HEK293 (cell line): ENCODE measurements around the gene CEP120.

Experiments
- CTCF ChIA-PET: fragments of 350-600 bp; formaldehyde crosslinking; extraction: SDS; loops from one replicate; lab custom pipeline; 2021; ENCODE audit warnings: antibody characterized with exemption; lab: Yijun Ruan, JAX
- POLR2A ChIA-PET: fragments of 300-600 bp; formaldehyde crosslinking; extraction: SDS; loops from one replicate; lab custom pipeline; 2020; ENCODE audit warnings: antibody characterized with exemption, inconsistent platforms; lab: Yijun Ruan, JAX
- H3K27ac ChIP-seq: fragments of 200-500 bp; sonication (Bioruptor generic); 2 replicates; pipeline ENCODE4 v1.5.1; 2014; ENCODE audit warnings: low read depth, low read length, control low read depth, inconsistent platforms; ENCODE audit errors: extremely low read depth
- H3K36me3 ChIP-seq, 2 experiments: fragments of 200-500 bp in 1 of 2; sonication (Bioruptor generic) in 1 of 2; 1 replicate in 1 of 2; 2 replicates in 1 of 2; pipeline ENCODE4 v1.5.1; 2014 to 2017; ENCODE audit warnings: inconsistent platforms in 2 of 2, low read length in 2 of 2; ENCODE audit not compliant: control insufficient read depth in 2 of 2, insufficient read depth in 1 of 2
- H3K4me1 ChIP-seq: fragments of 200-500 bp; sonication (Bioruptor generic); 2 replicates; pipeline ENCODE4 v1.5.1; 2014; ENCODE audit warnings: mild to moderate bottlenecking, low read length, inconsistent platforms; ENCODE audit not compliant: control insufficient read depth, insufficient read depth
- H3K4me3 ChIP-seq: 2 replicates; pipeline ENCODE4 v1.5.1; 2011; ENCODE audit warnings: low read depth, mild to moderate bottlenecking, control low read depth, low read length, moderate library complexity
- H3K9me3 ChIP-seq: fragments of 200-500 bp; sonication (Bioruptor generic); 2 replicates; pipeline ENCODE4 v1.5.1; 2014; ENCODE audit warnings: low read depth, low read length, inconsistent platforms; ENCODE audit not compliant: control insufficient read depth, insufficient read depth
- FEZF1 ChIP-seq: fragments of 450-650 bp; formaldehyde crosslinking; IDR thresholded peaks from 2 replicates; pipeline ENCODE4 v1.5.1; 2016; ENCODE audit warnings: missing biosample characterization, missing genetic modification characterization
- GLI2 ChIP-seq: fragments of 450-650 bp; formaldehyde crosslinking; IDR thresholded peaks from 2 replicates; pipeline ENCODE4; 2017; ENCODE audit warnings: missing biosample characterization, missing genetic modification characterization, low read depth, borderline replicate concordance
- IKZF3 ChIP-seq: fragments of 450-650 bp; IDR thresholded peaks from 2 replicates; pipeline ENCODE4 v1.5.0; 2018; ENCODE audit warnings: missing biosample characterization, mild to moderate bottlenecking, missing genetic modification characterization, moderate library complexity
- REPIN1 ChIP-seq: fragments of 450-650 bp; formaldehyde crosslinking; IDR thresholded peaks from 2 replicates; pipeline ENCODE4 v1.5.1; 2017; ENCODE audit warnings: missing biosample characterization, missing genetic modification characterization, low read depth
- TCF7L2 ChIP-seq: IDR thresholded peaks from 2 replicates; pipeline ENCODE4 v1.6.1; 2011; ENCODE audit warnings: low read depth, mild to moderate bottlenecking, inconsistent platforms, low read length, moderate library complexity, borderline replicate concordance
- ZNF223 ChIP-seq: fragments of 450-650 bp; formaldehyde crosslinking; IDR thresholded peaks from 2 replicates; pipeline ENCODE4 v1.5.1; 2016; ENCODE audit warnings: missing biosample characterization, missing genetic modification characterization
- ZNF24 ChIP-seq: fragments of 450-650 bp; formaldehyde crosslinking; IDR thresholded peaks from 2 replicates; pipeline ENCODE4 v1.5.1; 2016; ENCODE audit warnings: missing biosample characterization, missing genetic modification characterization
- ZNF37A ChIP-seq: fragments of 450-650 bp; IDR thresholded peaks from 2 replicates; pipeline ENCODE4 v1.5.1; 2018; ENCODE audit warnings: missing biosample characterization, missing genetic modification characterization
- ZNF544 ChIP-seq: fragments of 450-650 bp; formaldehyde crosslinking; IDR thresholded peaks from 2 replicates; pipeline ENCODE4 v1.5.0; 2017; ENCODE audit warnings: missing biosample characterization, missing genetic modification characterization
- ZNF548 ChIP-seq: fragments of 450-650 bp; formaldehyde crosslinking; IDR thresholded peaks from 2 replicates; pipeline ENCODE4 v1.5.1; 2016; ENCODE audit warnings: missing biosample characterization, missing genetic modification characterization
- ZNF560 ChIP-seq: fragments of 450-650 bp; formaldehyde crosslinking; IDR thresholded peaks from 2 replicates; pipeline ENCODE4 v1.5.1; 2017; ENCODE audit warnings: missing biosample characterization, missing genetic modification characterization, borderline replicate concordance
- ZNF777 ChIP-seq: fragments of 450-650 bp; formaldehyde crosslinking; IDR thresholded peaks from 2 replicates; pipeline ENCODE4 v1.5.1; 2017; ENCODE audit warnings: missing biosample characterization, missing genetic modification characterization, borderline replicate concordance
- ZNF837 ChIP-seq: fragments of 450-650 bp; formaldehyde crosslinking; IDR thresholded peaks from 2 replicates; pipeline ENCODE4 v1.5.1; 2016; ENCODE audit warnings: missing biosample characterization, missing genetic modification characterization
- ZSCAN16 ChIP-seq: fragments of 450-650 bp; formaldehyde crosslinking; IDR thresholded peaks from 2 replicates; pipeline ENCODE4 v1.5.1; 2016; ENCODE audit warnings: missing biosample characterization, missing genetic modification characterization
- TF ChIP-seq, protein P1 (sequence below): fragments of 450-650 bp; formaldehyde crosslinking; IDR thresholded peaks from 2 replicates; pipeline ENCODE4 v1.5.1; 2016; ENCODE audit warnings: missing biosample characterization, missing genetic modification characterization
- TF ChIP-seq, protein P2 (sequence below): fragments of 450-650 bp; formaldehyde crosslinking; IDR thresholded peaks from 2 replicates; pipeline ENCODE4 v1.5.1; 2016; ENCODE audit warnings: missing biosample characterization, missing genetic modification characterization
- TF ChIP-seq, protein P3 (sequence below): fragments of 450-650 bp; formaldehyde crosslinking; IDR thresholded peaks from 2 replicates; pipeline ENCODE4 v1.5.0; 2017; ENCODE audit warnings: missing biosample characterization, missing genetic modification characterization, borderline replicate concordance
- TF ChIP-seq, protein P4 (sequence below): fragments of 450-650 bp; formaldehyde crosslinking; IDR thresholded peaks from 2 replicates; pipeline ENCODE4 v1.5.1; 2016; ENCODE audit warnings: missing biosample characterization, missing genetic modification characterization
- TF ChIP-seq, protein P5 (sequence below): fragments of 450-650 bp; formaldehyde crosslinking; IDR thresholded peaks from 2 replicates; pipeline ENCODE4 v1.5.1; 2016; ENCODE audit warnings: missing biosample characterization, missing genetic modification characterization
- TF ChIP-seq, protein P6 (sequence below): fragments of 450-650 bp; formaldehyde crosslinking; IDR thresholded peaks from 2 replicates; pipeline ENCODE4 v1.5.1; 2016; ENCODE audit warnings: missing biosample characterization, missing genetic modification characterization
- TF ChIP-seq, protein P7 (sequence below): fragments of 450-650 bp; formaldehyde crosslinking; conservative IDR thresholded peaks from 2 replicates; pipeline ENCODE4 v1.5.1; 2016; ENCODE audit warnings: low read depth, missing biosample characterization, missing genetic modification characterization

Gene CEP120

DNA sequence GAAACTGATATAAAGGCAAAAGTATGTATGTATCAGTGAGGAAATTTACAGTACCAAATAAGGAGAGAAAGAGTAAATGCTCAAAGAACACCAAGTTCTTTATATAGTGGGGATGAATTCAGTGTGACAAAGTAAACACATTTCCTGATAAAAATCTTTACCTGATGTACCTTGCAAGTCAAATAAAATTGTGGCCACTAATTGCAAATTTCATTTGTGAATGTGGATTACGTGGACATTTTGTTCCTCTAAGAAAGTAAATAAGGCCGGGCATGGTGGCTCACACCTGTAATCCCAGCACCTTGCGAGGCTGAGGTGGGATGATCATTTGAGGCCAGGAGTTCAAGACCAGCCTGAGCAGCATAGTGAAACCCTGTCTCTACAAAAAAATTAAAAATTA is 25.7 kb downstream of the CEP120 start (continued):
- TF ChIP-seq, protein P1, sequence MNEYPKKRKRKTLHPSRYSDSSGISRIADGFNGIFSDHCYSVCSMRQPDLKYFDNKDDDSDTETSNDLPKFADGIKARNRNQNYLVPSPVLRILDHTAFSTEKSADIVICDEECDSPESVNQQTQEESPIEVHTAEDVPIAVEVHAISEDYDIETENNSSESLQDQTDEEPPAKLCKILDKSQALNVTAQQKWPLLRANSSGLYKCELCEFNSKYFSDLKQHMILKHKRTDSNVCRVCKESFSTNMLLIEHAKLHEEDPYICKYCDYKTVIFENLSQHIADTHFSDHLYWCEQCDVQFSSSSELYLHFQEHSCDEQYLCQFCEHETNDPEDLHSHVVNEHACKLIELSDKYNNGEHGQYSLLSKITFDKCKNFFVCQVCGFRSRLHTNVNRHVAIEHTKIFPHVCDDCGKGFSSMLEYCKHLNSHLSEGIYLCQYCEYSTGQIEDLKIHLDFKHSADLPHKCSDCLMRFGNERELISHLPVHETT (tag by site-specific recombination), result no peak

DNA sequence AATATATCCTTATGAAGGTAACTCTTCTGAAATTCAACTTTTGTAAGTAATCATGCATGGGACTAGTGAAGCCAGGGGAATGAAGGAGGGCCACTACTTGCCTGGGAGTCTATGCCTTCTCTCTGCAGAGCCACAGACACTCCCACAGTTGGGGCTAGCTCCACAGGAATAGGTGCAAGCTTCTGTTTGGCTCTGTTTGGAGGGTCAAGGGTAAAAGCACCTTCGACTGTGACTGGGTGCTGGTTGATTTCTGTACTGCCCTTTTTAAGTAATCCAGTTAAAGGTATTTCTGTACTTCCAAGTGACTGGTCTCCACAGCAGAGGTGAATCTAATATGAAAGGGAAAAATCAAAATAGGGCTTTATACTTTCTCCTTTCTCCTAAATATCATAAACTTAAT is 32.2 kb downstream of the CEP120 start:
- TF ChIP-seq, protein P2, sequence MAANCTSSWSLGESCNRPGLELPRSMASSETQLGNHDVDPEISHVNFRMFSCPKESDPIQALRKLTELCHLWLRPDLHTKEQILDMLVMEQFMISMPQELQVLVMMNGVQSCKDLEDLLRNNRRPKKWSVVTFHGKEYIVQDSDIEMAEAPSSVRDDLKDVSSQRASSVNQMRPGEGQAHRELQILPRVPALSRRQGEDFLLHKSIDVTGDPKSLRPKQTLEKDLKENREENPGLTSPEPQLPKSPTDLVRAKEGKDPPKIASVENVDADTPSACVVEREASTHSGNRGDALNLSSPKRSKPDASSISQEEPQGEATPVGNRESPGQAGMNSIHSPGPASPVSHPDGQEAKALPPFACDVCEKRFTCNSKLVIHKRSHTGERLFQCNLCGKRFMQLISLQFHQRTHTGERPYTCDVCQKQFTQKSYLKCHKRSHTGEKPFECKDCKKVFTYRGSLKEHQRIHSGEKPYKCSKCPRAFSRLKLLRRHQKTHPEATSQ (tag by site-specific recombination), result no peak
- TF ChIP-seq ZNF37A (tag by site-specific recombination) (no peak), ZNF560 (tag by site-specific recombination) (no peak)
- ChIA-PET CTCF (no interaction called here), POLR2A (no interaction called here)
- Histone ChIP-seq H3K4me3 (no peak overlapping the region), H3K36me3 (peaks cover 30 to 57% of the 10 kb centered on the region in 2 experiments), H3K27ac (no peak overlapping the region), H3K4me1 (0 out of 2 replicates have a peak, but pooled peaks cover 3% of the 10 kb centered on the region), H3K9me3 (no peaks in the 10 kb centered on the region)

DNA sequence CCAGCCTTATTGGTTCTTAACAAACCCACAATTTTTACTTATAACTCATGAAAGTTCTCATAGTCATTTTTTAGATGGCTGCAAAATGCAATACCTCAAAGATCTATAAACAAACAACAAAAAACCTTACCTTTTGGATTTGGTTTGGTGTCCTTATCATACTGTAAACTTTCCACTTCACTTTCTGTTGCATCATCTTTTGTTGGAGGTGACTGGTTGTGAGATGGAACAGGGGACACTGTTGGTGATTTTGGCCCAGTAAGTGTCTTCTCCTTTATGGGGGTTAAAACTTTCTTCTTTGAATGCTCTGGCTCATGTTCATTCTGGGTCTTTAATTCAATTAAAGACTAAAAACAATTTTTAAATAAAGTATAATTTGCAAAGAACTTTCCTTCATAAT is 33.4 kb downstream of the CEP120 start:
- POLR2A ChIA-PET, result no interaction called here
- H3K36me3 ChIP-seq, result peaks cover 36 to 64% of the 10 kb centered on the region in 2 experiments

More for the DNA sequence above, 33.4 kb downstream of the CEP120 start:
- 0 out of 2 replicates have a peak, but pooled peaks cover 3% of the 10 kb centered on the region for H3K4me1 ChIP-seq
- no peaks in the 10 kb centered on the region for H3K9me3 ChIP-seq
- TF ChIP-seq ZSCAN16 (tag by site-specific recombination) (no peak), IKZF3 (tag by site-specific recombination) (no peak), TCF7L2 (no peak), ZNF544 (tag by site-specific recombination) (no peak), ZNF777 (tag by site-specific recombination) (no peak), GLI2 (tag by site-specific recombination) (no peak), ZNF223 (no peak), ZNF548 (tag by site-specific recombination) (no peak), REPIN1 (tag by site-specific recombination) (no peak), ZNF837 (tag by site-specific recombination) (no peak), FEZF1 (tag by site-specific recombination) (no peak), ZNF24 (tag by site-specific recombination) (no peak)
- TF ChIP-seq, protein P3, sequence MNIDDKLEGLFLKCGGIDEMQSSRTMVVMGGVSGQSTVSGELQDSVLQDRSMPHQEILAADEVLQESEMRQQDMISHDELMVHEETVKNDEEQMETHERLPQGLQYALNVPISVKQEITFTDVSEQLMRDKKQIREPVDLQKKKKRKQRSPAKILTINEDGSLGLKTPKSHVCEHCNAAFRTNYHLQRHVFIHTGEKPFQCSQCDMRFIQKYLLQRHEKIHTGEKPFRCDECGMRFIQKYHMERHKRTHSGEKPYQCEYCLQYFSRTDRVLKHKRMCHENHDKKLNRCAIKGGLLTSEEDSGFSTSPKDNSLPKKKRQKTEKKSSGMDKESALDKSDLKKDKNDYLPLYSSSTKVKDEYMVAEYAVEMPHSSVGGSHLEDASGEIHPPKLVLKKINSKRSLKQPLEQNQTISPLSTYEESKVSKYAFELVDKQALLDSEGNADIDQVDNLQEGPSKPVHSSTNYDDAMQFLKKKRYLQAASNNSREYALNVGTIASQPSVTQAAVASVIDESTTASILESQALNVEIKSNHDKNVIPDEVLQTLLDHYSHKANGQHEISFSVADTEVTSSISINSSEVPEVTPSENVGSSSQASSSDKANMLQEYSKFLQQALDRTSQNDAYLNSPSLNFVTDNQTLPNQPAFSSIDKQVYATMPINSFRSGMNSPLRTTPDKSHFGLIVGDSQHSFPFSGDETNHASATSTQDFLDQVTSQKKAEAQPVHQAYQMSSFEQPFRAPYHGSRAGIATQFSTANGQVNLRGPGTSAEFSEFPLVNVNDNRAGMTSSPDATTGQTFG, result no peak
- TF ChIP-seq, protein P4, sequence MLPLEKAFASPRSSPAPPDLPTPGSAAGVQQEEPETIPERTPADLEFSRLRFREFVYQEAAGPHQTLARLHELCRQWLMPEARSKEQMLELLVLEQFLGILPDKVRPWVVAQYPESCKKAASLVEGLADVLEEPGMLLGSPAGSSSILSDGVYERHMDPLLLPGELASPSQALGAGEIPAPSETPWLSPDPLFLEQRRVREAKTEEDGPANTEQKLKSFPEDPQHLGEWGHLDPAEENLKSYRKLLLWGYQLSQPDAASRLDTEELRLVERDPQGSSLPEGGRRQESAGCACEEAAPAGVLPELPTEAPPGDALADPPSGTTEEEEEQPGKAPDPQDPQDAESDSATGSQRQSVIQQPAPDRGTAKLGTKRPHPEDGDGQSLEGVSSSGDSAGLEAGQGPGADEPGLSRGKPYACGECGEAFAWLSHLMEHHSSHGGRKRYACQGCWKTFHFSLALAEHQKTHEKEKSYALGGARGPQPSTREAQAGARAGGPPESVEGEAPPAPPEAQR (tag by site-specific recombination), result no peak
- TF ChIP-seq, protein P5, sequence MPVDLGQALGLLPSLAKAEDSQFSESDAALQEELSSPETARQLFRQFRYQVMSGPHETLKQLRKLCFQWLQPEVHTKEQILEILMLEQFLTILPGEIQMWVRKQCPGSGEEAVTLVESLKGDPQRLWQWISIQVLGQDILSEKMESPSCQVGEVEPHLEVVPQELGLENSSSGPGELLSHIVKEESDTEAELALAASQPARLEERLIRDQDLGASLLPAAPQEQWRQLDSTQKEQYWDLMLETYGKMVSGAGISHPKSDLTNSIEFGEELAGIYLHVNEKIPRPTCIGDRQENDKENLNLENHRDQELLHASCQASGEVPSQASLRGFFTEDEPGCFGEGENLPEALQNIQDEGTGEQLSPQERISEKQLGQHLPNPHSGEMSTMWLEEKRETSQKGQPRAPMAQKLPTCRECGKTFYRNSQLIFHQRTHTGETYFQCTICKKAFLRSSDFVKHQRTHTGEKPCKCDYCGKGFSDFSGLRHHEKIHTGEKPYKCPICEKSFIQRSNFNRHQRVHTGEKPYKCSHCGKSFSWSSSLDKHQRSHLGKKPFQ, result no peak
- TF ChIP-seq, protein P6, sequence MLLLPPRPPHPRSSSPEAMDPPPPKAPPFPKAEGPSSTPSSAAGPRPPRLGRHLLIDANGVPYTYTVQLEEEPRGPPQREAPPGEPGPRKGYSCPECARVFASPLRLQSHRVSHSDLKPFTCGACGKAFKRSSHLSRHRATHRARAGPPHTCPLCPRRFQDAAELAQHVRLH (tag by site-specific recombination), result no peak
- TF ChIP-seq, protein P7, sequence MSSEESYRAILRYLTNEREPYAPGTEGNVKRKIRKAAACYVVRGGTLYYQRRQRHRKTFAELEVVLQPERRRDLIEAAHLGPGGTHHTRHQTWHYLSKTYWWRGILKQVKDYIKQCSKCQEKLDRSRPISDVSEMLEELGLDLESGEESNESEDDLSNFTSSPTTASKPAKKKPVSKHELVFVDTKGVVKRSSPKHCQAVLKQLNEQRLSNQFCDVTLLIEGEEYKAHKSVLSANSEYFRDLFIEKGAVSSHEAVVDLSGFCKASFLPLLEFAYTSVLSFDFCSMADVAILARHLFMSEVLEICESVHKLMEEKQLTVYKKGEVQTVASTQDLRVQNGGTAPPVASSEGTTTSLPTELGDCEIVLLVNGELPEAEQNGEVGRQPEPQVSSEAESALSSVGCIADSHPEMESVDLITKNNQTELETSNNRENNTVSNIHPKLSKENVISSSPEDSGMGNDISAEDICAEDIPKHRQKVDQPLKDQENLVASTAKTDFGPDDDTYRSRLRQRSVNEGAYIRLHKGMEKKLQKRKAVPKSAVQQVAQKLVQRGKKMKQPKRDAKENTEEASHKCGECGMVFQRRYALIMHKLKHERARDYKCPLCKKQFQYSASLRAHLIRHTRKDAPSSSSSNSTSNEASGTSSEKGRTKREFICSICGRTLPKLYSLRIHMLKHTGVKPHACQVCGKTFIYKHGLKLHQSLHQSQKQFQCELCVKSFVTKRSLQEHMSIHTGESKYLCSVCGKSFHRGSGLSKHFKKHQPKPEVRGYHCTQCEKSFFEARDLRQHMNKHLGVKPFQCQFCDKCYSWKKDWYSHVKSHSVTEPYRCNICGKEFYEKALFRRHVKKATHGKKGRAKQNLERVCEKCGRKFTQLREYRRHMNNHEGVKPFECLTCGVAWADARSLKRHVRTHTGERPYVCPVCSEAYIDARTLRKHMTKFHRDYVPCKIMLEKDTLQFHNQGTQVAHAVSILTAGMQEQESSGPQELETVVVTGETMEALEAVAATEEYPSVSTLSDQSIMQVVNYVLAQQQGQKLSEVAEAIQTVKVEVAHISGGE (tag by site-specific recombination), result no peak
- H3K27ac ChIP-seq, result no peak overlapping the region
- CTCF ChIA-PET, result interaction anchor here (0.6 to 0.9 kb wide), 2 partner anchors 221 to 1172 kb away, joined by 3 to 4 read pairs; no protein-coding TSS in a partner anchor
- H3K4me3 ChIP-seq, result no peak overlapping the region
